ENCODE measurements around the gene RAPGEF2.

DNA sequence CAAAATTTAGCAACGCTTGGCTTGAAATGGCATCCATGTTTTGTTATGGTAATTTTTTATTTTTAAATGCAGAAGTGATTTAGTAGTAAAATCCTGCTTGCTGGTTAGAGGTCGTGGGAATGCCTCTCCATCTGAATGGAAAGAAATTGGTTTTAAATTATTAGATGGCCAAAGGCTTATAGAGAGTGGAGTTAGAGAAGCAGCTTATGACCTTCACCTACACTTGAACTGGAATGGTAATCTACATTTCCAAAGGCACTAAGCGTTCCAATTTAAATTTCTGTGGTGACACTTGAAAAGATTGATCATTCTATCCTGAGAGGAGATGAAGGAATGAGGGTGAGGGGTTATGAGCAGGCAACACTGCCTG is 280.7 kb downstream of the RAPGEF2 start:
- TF ChIP-seq JUN (IDR thresholded peaks at IDR 0.05; ENCODE audit: borderline replicate concordance, insufficient read depth, insufficient read length, low read depth) (no peak), EZH2 (IDR thresholded peaks at IDR 0.05; ENCODE audit: borderline replicate concordance, low read depth, low read length, severe bottlenecking) (no peak), POLR2A (IDR thresholded peaks at IDR 0.05; ENCODE audit: low read depth, low read length) (no peak), POLR2AphosphoS5 (IDR thresholded peaks at IDR 0.05; ENCODE audit: insufficient read depth, low read depth, low read length) (no peak)
- TF ChIP-seq, protein P1, sequence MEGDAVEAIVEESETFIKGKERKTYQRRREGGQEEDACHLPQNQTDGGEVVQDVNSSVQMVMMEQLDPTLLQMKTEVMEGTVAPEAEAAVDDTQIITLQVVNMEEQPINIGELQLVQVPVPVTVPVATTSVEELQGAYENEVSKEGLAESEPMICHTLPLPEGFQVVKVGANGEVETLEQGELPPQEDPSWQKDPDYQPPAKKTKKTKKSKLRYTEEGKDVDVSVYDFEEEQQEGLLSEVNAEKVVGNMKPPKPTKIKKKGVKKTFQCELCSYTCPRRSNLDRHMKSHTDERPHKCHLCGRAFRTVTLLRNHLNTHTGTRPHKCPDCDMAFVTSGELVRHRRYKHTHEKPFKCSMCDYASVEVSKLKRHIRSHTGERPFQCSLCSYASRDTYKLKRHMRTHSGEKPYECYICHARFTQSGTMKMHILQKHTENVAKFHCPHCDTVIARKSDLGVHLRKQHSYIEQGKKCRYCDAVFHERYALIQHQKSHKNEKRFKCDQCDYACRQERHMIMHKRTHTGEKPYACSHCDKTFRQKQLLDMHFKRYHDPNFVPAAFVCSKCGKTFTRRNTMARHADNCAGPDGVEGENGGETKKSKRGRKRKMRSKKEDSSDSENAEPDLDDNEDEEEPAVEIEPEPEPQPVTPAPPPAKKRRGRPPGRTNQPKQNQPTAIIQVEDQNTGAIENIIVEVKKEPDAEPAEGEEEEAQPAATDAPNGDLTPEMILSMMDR (IDR thresholded peaks at IDR 0.05; ENCODE audit: extremely low read depth in 1 of 2, insufficient read depth in 1 of 2, low read depth in 1 of 2, low read length in 2 of 2), result no peak
